NCI-H82 (cell line): Measurements from ENCODE around the gene CALU.

Source experiments
- DNase-seq: peaks from one replicate; lab custom pipeline; 2025; lab: John Stamatoyannopoulos, UW

Gene CALU

GRCh38 chr7:128725531-128725930, 13.6 kb upstream of the CALU start:
- no peak for DNase-seq

GRCh38 chr7:128726059-128726736, 13.0 kb upstream of the CALU start:
- DNase-seq = no peak

GRCh38 chr7:128726737-128727072, 12.5 kb upstream of the CALU start:
- no peak for DNase-seq

- no peak for DNase-seq
Measured at GRCh38 chr7:128727239-128727638, 11.9 kb upstream of the CALU start.

GRCh38 chr7:128728598-128728997, 10.6 kb upstream of the CALU start:
- DNase-seq = no peak

GRCh38 chr7:128729494-128729893, 9.7 kb upstream of the CALU start:
- DNase-seq = no peak

- no peak for DNase-seq
Measured at GRCh38 chr7:128731184-128731583, 8.0 kb upstream of the CALU start.

- no peak for DNase-seq
Measured at GRCh38 chr7:128732521-128733277, 6.5 kb upstream of the CALU start.

GRCh38 chr7:128733278-128733645, 5.9 kb upstream of the CALU start:
- DNase-seq = no peak

GRCh38 chr7:128734890-128735289, 4.3 kb upstream of the CALU start:
- DNase-seq = no peak

GRCh38 chr7:128735436-128735835, 3.7 kb upstream of the CALU start:
- DNase-seq = no peak

GRCh38 chr7:128737441-128737840, 1.7 kb upstream of the CALU start:
- DNase-seq = no peak

GRCh38 chr7:128737867-128738385, 1.2 kb upstream of the CALU start:
- DNase-seq = peak; percentile 16

GRCh38 chr7:128738570-128739047, 550 bp upstream of the CALU start:
- no peak for DNase-seq

- DNase-seq = no peak
Measured at GRCh38 chr7:128739990-128740682, 977 bp downstream of the CALU start.

- DNase-seq = no peak
Measured at GRCh38 chr7:128740996-128741395, 1.8 kb downstream of the CALU start.

GRCh38 chr7:128741491-128741890, 2.3 kb downstream of the CALU start:
- DNase-seq = no peak

GRCh38 chr7:128742206-128742605, 3.0 kb downstream of the CALU start:
- no peak for DNase-seq

GRCh38 chr7:128743112-128743772, 4.1 kb downstream of the CALU start:
- no peak for DNase-seq

GRCh38 chr7:128744366-128744905, 5.3 kb downstream of the CALU start:
- no peak for DNase-seq

- DNase-seq = no peak
Measured at GRCh38 chr7:128745706-128746105, 6.5 kb downstream of the CALU start.
